ENCODE results near the gene APOA5. TPM values are rescaled to one million over a fixed set of nuclear protein-coding genes. Genes with fewer than 3 reads are reported as not detected.
A peak's percentile ranks its signal among the peaks of the same experiment; 100 is the strongest.

The APOA5 gene
- total and polyA plus RNA-seq, 2 of the 13 experiments (the other 11 are each of a cell fraction or from before 2014, with no cell fraction given): 44.0 to 49.1 TPM

GRCh38 chr11:116813781-116814471 is 22.2 kb upstream of the APOA5 start:
- POLR2A ChIA-PET: interaction anchor here (2.6 to 4.5 kb wide), 4 partner anchors 12 to 23 kb away, joined by 35 to 105 read pairs (median 45); partner anchors contain the start of genes APOA1, APOA4, APOA5 and APOC3
- H2AFZ ChIP-seq (ENCODE audit: low read length): no peak overlapping the region
- 33% methylated on average over 3 of the region's 5 CpGs for WGBS (ENCODE audit: low lambda C conversion rate)
- TF ChIP-seq NR2F6 (IDR thresholded peaks at IDR 0.05) (peak; percentile 77), NR2F6 (CRISPR knock-in tag; IDR thresholded peaks at IDR 0.05) (peak; percentile 78), CENPT (CRISPR knock-in tag; IDR thresholded peaks at IDR 0.05; ENCODE audit: low read depth) (no peak), SRY (CRISPR knock-in tag; IDR thresholded peaks at IDR 0.05) (no peak), PITX1 (CRISPR knock-in tag; IDR thresholded peaks at IDR 0.05) (peak; percentile 56; the same call in 1 of the 2 replicates), ZNF605 (CRISPR knock-in tag; IDR thresholded peaks at IDR 0.05) (peak; percentile 73; the same call in 1 of the 2 replicates), ZFP62 (CRISPR knock-in tag; IDR thresholded peaks at IDR 0.05) (no peak), ZNF263 (CRISPR knock-in tag; IDR thresholded peaks at IDR 0.05) (peak; percentile 79; the same call in 1 of the 2 replicates), SOX6 (IDR thresholded peaks at IDR 0.05) (no peak), SOX6 (CRISPR knock-in tag; IDR thresholded peaks at IDR 0.05) (peak; percentile 45; the same call in 1 of the 2 replicates), HNF4G (IDR thresholded peaks at IDR 0.05; ENCODE audit: borderline replicate concordance, low read depth, low read length) (peak; percentile 72), HNF4G (CRISPR knock-in tag; IDR thresholded peaks at IDR 0.05; ENCODE audit: borderline replicate concordance, low read depth) (peak; percentile 87), SMAD1 (CRISPR knock-in tag; IDR thresholded peaks at IDR 0.05; ENCODE audit: borderline replicate concordance, low read depth) (0 out of 2 replicates have a peak, but pooled peaks have one; percentile 22)
- TF ChIP-seq, protein P1, sequence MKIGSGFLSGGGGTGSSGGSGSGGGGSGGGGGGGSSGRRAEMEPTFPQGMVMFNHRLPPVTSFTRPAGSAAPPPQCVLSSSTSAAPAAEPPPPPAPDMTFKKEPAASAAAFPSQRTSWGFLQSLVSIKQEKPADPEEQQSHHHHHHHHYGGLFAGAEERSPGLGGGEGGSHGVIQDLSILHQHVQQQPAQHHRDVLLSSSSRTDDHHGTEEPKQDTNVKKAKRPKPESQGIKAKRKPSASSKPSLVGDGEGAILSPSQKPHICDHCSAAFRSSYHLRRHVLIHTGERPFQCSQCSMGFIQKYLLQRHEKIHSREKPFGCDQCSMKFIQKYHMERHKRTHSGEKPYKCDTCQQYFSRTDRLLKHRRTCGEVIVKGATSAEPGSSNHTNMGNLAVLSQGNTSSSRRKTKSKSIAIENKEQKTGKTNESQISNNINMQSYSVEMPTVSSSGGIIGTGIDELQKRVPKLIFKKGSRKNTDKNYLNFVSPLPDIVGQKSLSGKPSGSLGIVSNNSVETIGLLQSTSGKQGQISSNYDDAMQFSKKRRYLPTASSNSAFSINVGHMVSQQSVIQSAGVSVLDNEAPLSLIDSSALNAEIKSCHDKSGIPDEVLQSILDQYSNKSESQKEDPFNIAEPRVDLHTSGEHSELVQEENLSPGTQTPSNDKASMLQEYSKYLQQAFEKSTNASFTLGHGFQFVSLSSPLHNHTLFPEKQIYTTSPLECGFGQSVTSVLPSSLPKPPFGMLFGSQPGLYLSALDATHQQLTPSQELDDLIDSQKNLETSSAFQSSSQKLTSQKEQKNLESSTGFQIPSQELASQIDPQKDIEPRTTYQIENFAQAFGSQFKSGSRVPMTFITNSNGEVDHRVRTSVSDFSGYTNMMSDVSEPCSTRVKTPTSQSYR (CRISPR knock-in tag; IDR thresholded peaks at IDR 0.05; ENCODE audit: borderline replicate concordance): no peak
- TF ChIP-seq, protein P2, sequence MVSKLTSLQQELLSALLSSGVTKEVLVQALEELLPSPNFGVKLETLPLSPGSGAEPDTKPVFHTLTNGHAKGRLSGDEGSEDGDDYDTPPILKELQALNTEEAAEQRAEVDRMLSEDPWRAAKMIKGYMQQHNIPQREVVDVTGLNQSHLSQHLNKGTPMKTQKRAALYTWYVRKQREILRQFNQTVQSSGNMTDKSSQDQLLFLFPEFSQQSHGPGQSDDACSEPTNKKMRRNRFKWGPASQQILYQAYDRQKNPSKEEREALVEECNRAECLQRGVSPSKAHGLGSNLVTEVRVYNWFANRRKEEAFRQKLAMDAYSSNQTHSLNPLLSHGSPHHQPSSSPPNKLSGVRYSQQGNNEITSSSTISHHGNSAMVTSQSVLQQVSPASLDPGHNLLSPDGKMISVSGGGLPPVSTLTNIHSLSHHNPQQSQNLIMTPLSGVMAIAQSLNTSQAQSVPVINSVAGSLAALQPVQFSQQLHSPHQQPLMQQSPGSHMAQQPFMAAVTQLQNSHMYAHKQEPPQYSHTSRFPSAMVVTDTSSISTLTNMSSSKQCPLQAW (CRISPR knock-in tag; IDR thresholded peaks at IDR 0.05): no peak
- TF ChIP-seq, protein P3, sequence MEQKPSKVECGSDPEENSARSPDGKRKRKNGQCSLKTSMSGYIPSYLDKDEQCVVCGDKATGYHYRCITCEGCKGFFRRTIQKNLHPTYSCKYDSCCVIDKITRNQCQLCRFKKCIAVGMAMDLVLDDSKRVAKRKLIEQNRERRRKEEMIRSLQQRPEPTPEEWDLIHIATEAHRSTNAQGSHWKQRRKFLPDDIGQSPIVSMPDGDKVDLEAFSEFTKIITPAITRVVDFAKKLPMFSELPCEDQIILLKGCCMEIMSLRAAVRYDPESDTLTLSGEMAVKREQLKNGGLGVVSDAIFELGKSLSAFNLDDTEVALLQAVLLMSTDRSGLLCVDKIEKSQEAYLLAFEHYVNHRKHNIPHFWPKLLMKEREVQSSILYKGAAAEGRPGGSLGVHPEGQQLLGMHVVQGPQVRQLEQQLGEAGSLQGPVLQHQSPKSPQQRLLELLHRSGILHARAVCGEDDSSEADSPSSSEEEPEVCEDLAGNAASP (CRISPR knock-in tag; IDR thresholded peaks at IDR 0.05; ENCODE audit: borderline replicate concordance): peak; percentile 66; the same call in 1 of the 2 replicates

More at GRCh38 chr11:116813781-116814471, 22.2 kb upstream of the APOA5 start:
- H3K27me3 ChIP-seq (ENCODE audit: control insufficient read depth in 1 of 2, insufficient read depth in 2 of 2, low read length in 2 of 2): no peaks in the 10 kb centered on the region
- intact Hi-C loops (cut with micrococcal nuclease; ENCODE audit: unreplicated experiment): no loop called here
- H3K27ac ChIP-seq (ENCODE audit: extremely low read length, insufficient read depth, low read length): peak overlapping the region; percentile 70
- no TSS peak for BruUV-seq (replicated peaks)
- in situ Hi-C loops (cut with HindIII; ENCODE audit: extremely low pct_ligation_motif_present, low pct_unique_long_range_greater_than_20kb): no loop called here
- FAIRE-seq: peak; percentile 60
- H3K9me3 ChIP-seq (ENCODE audit: low read length): no peaks in the 10 kb centered on the region
- CTCF ChIA-PET (ENCODE audit: low intra/inter-chr PET ratio, low total read pairs): no interaction called here
- DNase-seq (ENCODE audit: low spot score): peak; percentile 50
- H3K36me3 ChIP-seq (replicated peaks in 1 of 2; ENCODE audit: control insufficient read depth in 1 of 2, insufficient read depth in 2 of 2, low read length in 2 of 2): no peaks in the 10 kb centered on the region
- no peaks in the 10 kb centered on the region for H4K20me1 ChIP-seq (ENCODE audit: insufficient read depth, low read length)
- no peak overlapping the region; the same call in 1 of the 2 replicates for H3K9ac ChIP-seq (ENCODE audit: insufficient read depth, low read depth, low read length)
- no peak overlapping the region; a peak in 1 of 6 replicates for H3K4me3 ChIP-seq (replicated peaks in 1 of 3; ENCODE audit: insufficient read depth in 1 of 3, low read depth in 2 of 3, low read length in 3 of 3)
- peaks cover 83% of the 10 kb centered on the region for H3K4me1 ChIP-seq (ENCODE audit: insufficient read depth, low read length)
- peak; percentile 77 for ATAC-seq
- peak overlapping the region; percentile 55 for H3K4me2 ChIP-seq (ENCODE audit: low read depth, low read length)
- no peaks in the 10 kb centered on the region for H3K79me2 ChIP-seq (ENCODE audit: insufficient read depth, low read length)

All from HepG2 (cell line).